SU-DHL-6 (cell line): Measurements from ENCODE around the gene ZBTB12.

Experiments
- CTCF ChIP-seq: fragments of 200-600 bp; sonication (generic); IDR thresholded peaks from one replicate; pipeline ENCODE4 v1.5.1; 2017; ENCODE audit warnings: antibody characterized with exemption, mild to moderate bottlenecking, low read length, moderate library complexity; ENCODE audit not compliant: insufficient read depth, poor library complexity, severe bottlenecking
- EZH2phosphoT487 ChIP-seq: fragments of 200-600 bp; sonication (generic), shearing (Covaris generic); conservative IDR thresholded peaks from 2 replicates; pipeline ENCODE4 v1.6.1; 2018; ENCODE audit warnings: mild to moderate bottlenecking, antibody characterized with exemption, low read length, moderate library complexity, mixed read lengths

GRCh38 chr6:31877125-31877650 lies 24.7 kb downstream of the ZBTB12 start:
- no peak for TF ChIP-seq CTCF
- no peak for TF ChIP-seq EZH2phosphoT487
